Ovary (tissue), 3 donors: ENCODE data around the gene RRP1B.

Source experiments
- CTCF ChIP-seq, 3 donors: fragments of 450-650 bp in 2 of 3; fragments of 200-600 bp in 1 of 3; IDR thresholded peaks; one replicate each; pipeline versions ENCODE4 v1.5.1 to v1.8.0; 2016 to 2022; ENCODE audit warnings: antibody characterized with exemption in 3 of 3, mild to moderate bottlenecking in 1 of 3
- EP300 ChIP-seq: sonication (generic); formaldehyde crosslinking; IDR thresholded peaks from one replicate; pipeline ENCODE4 v1.6.1; 2017; ENCODE audit warnings: antibody characterized with exemption
- POLR2A ChIP-seq: fragments of 450-650 bp; IDR thresholded peaks from one replicate; pipeline ENCODE4 v1.6.1; 2017; ENCODE audit warnings: antibody characterized with exemption, mild to moderate bottlenecking, moderate library complexity
- donor health status: DM: no; HTN: no; CAD: no.

- no peak for TF ChIP-seq CTCF (IDR thresholded peaks at IDR 0.05)
- no peak for TF ChIP-seq POLR2A
- TF ChIP-seq EP300: no peak
Observed at GRCh38 chr21:43684424-43684823, 25.1 kb downstream of the RRP1B start.
